NCI-H2029 treated with DMSO at 0.1 percent for 48 hours (cell line): ENCODE results near the gene TRIM29.

Source experiments
- DNase-seq: peaks from one replicate; lab custom pipeline; 2025; lab: John Stamatoyannopoulos, UW

Gene TRIM29

DNA sequence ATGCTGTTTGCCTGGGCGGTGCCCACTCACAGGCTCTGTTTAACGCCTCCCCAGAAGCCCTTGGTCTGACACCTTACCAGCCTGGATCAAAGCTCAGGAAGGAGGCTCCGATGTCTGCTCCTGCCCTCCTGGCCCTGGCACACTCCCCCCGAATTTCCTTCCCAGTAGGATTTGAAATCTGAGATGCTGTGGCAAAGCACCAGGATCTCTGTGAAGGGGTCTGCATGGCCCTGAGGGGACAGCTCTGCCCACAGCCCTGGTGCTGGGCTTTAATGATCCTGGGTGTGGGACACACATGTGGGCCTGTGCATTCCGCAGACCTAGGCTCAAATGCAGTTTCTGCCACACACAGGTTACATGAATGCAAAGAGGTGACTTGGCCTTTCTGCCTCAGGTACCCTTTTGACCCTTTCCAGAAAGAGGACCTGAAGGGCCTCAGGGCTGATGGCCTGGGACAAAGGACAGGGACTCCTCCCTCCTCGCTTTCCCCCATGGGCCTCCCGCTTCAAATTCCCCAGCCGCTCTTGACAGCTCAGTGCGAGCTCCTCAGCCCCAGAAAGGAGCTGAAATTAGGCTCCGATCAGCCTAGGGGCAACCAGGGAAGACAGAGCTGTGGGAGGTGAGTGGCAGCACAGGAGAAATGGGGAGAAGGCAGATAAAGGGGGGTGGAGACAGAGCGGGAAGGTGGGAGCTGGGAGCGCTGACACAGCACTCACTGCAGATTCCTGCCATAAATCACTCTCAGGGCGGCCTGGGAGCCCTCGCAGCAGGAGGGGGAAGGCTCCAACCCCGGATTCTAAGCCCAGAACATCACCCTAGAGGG is 41.3 kb downstream of the TRIM29 start:
- DNase-seq = no peak

DNA sequence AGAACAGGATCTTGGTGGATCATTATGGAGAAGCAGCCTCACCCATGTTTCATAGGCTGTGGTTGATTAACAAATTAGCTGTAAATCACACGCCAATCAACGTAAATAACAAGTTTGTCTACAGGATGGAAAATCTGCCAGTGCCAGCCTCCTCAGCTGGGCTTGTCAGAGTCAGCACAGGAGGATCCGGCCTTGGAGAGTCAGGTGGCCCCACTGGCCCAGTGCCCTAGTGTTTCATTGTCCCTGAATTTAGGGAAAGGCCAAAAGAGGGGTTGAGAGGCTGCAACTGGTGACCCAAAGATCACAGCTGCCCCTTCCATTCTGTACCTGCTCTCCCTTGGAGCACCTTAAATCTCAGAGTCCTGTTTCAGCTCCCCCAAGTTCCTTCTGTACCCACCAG is 42.4 kb downstream of the TRIM29 start:
- no peak for DNase-seq

DNA sequence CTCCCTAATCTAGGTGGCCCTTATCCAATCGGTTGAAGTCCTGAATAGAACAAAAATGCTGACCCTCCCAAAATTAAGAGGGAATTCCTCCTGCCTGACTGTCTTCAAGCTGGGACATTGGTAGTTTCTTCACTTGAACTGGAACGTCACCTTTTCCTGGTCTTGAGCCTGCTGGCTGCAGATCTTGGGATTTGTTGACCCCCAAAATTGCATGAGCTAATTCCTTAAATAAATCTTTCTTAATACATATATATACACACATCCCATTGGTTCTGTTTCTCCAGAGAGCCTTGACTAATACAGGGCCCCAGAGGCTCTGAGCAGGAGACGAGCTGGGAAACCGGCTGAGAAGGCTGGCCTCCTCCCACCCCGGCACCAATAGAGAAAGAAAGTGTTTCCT is 46.2 kb downstream of the TRIM29 start:
- no peak for DNase-seq

DNA sequence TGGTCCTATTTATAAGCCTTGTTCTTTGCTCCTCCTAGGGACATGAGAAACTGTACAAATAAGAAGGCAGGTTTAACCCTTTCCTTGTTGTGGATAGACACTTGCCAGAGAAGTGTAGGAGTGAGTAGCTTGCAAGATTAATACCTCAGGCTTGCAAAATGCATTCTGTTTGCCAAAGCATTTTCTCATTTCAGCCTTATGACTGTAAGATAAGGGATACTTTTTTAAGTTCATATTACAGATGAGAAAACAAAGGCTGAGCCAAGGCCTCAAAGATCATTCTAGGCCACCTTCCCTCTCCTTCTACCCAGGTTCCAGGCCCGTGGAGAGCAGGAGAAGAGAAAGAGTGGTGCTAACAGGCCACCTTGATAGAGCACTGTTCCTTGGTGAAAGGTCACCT is 46.8 kb downstream of the TRIM29 start:
- DNase-seq = no peak

DNA sequence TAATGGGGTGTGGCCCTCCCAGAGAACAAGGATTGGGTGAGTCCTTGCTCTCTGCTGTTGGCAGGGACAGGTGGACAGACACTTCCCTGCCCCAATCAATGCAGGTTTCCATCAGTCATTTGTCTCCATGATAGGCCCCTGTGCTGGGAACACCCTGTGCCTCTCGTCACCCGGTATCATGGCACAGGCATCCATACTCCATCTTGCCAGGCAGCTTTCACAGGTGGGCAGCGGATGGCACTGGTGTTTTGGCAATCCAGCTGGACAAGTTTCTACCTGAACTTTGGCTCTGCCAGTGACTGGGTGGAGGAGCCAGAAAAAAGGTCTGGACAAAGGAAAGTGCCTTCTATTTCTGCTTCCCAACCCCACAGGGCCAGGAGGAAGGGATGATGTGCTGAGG is 47.5 kb downstream of the TRIM29 start:
- no peak for DNase-seq

DNA sequence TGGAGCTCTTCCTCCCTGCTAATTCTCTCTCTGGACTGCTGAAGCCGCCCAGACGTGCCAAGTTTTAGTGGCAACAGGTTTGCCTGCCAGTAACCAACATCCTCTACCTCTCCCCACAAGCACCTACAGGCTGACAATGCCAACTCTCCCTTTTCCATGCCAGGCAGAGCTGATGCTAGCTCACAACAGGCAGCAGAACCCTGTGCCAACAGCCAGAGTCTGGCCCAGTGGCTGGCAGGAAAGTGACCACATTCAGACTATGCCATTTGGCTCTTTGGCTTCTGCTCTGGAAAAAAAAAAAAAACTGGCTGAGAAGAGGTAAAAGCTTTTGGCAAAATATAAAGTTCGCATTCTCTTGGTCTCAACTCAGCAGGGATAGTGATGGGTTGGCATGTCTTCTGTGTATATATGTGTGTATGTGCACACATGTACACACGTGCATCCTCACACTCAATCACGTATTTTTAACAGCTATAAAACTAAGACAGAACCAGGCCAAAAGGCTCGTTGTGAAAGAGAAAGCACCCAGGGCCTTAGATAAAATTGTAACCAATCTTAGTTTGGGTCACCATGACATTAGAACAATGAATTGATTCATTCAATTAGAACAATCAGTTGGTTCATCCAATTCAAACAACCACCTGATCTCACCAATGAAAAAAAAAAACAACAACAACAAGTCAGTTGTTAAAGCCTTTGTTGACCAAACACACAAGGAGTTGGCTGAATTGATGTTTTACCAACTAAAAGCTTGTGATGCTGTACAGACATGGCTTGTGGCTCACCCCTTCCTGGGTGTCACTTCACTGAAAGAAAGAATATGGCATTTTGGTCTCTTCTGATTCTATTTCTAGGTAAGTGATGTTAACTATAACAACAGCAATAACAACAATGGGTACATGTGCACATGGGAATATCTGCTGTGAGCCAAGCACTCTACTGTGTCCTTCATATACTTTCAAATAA is 48.6 kb downstream of the TRIM29 start:
- no peak for DNase-seq

DNA sequence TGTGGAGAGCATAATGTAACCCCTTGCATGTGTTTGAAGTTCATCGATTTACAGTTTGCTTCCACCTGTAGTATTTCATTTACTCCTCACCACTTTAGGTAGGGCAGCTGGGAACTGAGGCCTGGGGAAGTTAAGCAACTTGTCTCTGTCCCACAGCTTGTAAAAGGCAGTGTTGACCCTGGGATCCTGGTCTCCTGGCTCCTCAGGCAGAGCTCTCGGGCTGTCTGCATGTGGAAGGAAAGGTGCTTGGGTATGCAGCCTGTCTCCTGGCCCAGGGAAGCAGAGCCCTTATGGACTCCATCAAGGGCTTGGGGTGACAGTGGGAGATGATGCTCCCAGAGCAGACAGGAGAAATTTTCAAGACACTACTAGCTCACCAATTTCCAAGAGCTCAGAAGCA is 49.9 kb downstream of the TRIM29 start:
- no peak for DNase-seq

DNA sequence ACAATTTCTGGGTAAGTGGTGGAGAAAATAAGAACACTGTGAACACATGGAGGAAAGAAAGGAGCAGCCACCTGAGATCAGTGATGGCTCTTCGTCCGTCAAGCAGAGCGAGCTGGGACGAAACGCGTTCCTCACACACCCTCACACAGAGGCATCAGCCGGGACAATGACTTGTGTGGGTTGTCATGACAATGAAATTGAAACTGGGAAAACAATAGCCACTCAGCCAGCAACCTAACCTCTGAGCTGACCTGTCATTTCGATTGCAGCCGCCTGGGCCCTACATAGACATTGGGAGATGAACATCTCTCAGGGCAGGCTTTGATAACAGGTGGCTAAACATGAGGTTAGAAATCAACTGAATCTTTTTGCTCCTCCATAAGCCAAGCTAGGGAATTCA is 51.3 kb downstream of the TRIM29 start:
- no peak for DNase-seq

DNA sequence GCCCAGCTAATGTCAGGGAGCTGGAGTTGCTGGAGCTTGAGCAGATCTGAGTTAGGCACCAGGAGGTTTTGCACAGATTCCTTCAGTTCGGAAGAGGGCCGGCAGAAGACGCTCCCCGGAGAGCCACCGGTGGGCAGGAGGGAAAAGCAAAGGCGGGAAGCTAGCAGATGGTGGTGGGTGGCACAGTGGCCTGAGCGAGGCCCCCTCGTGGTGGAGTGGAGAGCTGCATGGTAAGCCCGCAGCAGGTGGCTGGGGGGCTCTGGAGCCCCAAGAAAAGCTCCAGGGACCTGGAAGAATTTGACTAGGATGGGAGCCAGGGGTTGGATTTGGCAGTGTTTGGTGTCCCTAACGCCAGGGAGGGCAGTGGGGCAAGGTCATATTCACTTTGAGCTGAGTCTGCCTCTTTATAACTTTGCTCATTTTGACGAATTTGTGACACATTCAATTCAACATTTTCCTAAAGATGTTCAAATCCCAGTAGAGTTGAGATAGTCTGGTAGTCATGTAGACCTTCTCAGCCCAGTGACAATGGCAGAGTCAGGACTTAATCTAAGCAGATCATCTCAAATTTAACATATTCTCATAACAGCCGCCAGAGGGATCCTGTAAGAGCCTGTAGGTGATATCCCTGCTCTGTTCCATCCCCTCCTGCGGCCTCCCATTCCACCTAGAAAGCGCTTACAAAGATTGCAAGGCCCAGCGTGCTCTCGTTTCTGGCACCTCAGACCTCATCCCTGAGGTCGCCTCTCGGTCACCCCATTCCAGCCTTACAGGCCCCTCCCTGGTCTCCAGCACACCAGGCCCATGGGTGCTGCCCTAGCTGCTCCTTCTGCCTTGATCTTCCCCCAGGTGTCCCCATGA is 57.9 kb downstream of the TRIM29 start:
- no peak for DNase-seq

DNA sequence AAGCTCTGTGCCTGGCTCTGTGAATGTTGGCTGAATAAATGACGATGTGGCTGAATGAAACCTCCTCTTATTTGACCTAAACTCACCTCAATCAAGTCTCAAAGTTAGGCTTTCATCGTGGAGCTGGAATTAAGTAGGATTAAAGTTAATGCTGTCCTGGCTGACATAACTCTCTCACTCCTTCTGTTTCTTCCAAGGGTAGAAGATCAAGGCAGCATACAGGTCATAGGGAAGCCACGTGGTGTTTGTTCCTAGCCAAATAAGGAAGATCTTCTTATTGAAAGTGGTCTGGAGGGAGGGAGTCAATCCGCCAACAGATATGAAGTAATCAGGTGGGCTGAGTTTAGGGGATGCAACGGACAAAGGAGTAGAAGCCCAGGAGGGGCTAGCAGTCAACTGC is 59.5 kb downstream of the TRIM29 start:
- DNase-seq = no peak

DNA sequence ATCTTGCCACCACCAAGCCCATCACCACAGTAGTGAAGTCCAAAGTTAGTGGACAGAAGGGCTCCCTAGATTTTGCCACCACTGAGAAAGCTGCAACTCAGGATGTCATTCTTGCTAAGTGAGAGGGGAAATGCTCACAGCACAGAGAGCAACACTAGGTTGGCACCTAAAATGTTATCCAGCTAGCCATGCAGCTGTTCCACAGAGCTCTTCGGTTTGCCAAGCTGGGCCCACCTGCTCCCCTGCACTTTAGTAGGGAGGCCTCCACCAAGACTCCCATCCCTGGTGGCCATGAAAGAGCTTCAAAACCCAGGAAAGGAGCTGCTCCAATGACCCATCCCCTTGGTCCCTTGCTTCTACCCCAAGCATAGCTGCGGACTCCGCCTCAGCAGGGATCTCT is 63.8 kb downstream of the TRIM29 start:
- no peak for DNase-seq

DNA sequence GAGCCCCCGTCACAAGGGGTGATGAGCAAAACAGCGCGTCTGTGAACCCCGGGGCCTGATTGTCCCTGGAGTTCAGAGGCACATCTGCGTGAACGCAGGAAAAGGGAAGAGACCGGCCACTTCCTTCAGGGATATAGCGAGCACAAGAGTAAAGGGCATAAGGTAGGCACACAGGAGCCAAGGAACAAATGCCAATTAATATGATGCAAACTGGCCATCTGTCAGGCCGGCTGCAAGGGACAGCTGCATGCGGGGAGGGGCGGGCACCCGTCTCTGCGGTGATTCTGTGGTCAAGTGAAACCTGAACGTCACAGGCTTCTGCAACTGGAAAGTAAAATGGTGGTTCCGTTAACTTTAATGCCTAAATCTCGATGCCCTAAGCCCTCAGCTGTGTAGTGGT is 64.7 kb downstream of the TRIM29 start:
- no peak for DNase-seq

DNA sequence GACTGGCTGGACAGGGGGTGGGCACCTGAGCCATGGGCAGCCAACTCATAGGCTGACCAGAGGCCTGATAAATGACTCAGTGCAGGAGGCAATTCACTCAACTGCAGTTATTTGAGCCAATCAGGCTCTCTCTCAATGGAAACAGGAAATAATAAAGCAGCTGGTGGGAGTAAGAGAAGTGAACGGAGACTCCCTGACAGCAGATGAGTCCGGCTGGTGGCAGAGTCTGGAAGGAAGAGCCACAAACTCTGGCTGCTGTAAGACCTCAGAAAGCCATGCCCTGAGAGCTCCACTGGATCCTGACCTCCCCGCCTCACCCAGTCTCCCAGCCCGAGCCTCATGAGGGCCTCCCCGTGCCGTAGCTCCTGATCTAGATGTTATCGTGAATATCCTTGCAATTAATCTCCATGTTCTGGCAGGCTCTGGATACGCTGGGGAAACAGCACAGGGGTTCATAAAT is 69.8 kb downstream of the TRIM29 start:
- no peak for DNase-seq

DNA sequence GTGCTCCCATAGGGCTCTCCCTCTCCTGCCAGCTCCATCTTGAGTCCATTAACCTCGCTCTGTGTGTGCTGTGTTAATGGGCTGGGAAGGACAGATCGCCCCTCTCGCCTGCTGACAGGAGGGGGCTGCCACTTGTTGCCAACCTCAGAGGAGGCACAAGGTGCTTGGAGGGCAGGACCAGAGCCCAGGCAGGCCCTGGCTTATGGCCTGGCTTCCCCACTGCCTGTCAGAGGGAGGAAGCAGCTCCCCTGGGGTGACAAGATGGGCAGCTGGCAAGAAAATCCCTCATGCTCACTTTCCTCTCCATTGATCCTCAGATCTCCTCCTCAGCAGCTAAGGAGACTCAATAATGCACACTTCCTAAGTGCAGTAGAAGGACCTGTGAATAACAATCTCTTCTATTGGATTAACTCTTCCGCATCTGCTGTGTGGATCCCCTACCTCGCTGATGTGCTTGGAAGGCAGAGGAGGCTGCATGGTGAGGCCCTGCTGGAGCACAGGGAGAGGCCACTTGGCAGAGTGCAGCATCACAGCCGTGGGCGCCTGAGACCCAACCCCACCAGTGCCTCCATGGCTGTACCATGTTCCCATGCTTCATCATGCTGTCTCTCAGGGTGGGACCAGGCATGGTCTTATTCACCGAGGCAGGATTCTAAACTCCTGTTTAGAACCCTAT is 70.3 kb downstream of the TRIM29 start:
- DNase-seq = no peak

DNA sequence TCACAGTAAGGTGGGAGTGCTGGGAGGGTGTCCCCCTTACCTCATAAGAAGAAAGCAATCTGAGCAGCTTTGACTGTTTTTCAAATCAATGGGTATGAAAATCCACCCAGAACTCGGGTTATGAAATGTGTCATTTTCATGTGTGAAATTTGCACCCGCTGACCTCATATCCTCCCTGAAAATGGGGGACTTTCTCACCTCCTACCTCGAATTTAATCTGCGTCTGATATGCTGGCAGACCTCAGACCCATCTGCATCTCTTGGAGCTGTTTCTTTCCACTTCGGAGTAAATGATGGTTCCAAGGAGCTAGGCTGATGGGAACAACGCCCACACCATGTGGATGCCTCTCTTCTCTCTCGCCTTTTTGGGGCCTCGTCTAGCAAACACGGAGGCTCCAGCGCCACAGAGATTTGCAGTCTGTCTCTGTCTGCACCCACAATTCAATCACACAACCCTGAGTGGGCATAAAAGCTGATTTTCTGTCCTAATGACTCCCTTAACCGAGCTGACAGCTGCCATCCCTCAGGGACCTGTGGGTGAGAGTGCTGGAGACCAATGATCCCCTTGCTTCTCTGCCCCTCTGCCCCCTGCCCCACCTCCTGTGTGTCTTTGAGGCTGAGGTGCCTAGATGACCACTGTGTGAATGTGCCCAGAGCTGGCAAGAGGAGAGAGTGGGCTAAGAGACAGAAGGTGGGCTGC is 71.0 kb downstream of the TRIM29 start:
- no peak for DNase-seq

DNA sequence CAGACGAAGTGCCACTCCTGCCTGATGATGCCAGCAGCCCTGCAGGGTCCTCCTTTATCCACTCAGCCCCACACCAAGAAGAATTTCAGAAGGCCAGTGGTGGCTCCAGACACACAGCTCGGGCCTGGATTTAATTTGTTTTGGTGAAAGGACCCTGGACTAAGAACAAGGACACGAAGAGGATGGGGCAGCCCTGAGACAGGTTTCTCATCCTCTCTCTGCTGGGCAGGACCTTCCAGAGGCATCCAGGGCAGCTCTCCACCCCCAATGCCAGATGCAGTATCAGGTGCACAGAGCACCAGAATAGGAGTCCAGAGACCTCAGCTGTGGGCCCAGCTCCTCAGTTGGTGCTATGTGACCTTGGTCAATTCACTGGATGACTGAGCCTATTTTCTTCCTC is 72.0 kb downstream of the TRIM29 start:
- no peak for DNase-seq

DNA sequence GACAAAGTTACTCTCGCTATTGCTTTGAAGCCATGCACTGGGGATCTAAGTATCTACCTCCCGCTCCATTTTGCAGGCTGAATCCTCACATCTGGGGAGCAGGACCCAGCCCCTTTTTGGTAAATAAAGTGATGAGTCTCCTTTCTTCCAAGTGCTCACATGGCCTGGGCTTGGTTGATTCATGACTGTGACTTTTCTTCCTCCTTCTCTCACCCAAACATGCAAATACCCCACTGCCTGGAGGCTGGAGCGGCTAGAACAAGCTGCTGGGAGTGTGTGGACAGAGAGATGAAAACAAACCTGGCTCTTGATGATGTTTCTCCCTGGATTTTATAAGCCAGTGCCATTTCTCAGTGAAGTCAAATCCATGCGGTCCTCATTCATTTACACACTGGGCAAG is 72.7 kb downstream of the TRIM29 start:
- DNase-seq = no peak

DNA sequence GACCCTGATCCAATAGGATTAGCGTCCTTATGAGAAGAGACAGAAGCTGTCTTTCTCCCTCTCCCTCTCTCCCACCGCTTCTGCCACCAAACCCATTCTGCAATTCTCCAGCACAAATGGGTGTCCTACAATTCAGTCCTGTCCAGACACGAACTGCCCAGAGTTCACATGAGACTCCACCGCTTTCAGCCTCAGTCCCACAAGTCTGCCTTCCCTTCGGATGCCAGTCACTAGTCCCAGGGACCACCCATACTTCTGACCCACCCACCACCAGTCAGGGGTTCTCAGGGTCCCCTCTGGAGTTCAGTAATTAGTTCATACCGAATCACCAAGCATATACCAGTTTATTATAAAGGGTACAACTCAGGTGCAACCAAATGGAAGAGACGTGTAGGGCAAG is 73.6 kb downstream of the TRIM29 start:
- DNase-seq = no peak

DNA sequence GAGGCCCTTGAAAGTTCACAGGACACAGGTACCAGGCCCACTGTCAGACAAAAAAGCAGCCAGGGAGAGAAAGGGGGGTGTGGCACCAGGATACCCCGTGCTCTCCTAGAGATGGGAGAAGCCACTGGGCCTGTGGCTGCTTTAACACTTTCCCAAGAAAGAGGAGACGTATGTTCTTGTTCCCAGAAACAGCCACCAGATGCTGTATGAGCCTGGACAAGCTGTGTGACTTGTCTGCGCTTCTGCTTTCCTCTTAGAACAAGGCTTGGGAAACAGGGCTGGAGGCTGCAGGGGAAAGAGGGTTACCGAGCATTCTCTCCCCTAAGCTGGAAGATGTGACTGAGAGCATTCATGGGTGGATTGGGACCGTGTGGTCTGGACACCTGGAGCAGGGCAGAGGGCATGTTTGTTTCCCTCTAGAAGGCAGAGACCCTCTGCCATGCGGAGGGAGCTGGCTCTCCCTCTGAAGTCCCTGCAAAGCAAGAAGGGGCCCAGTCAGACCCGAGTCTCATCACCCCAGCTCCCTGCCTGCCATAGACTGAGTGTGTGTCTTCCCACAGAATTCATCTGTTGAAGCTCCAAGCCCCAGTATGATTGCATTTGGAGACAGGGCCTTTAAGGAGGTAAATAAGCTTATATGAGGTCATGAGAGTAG is 74.1 kb downstream of the TRIM29 start:
- DNase-seq = no peak

DNA sequence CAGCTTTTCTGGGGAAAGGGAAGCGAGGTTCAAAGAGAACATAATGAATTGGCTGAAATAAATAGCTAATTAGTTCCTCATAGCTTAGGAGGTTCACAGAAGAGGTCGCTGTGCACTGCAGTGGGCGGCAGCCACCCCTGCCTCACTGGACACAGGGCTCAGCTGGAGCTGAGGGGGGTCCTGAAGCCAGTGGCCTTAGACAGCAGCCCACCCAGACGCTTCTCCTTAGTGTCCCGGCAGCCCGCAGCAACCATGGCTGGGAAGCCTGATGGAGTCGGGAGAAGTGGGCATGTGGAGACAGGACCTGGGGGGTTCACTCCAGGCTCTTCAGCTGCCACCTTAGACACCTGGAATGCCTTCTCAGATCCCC is 75.4 kb downstream of the TRIM29 start:
- no peak for DNase-seq
